ENCODE measurements around the gene BBX.

- no peak for TF ChIP-seq POLR2AphosphoS5 (IDR thresholded peaks at IDR 0.05; ENCODE audit: low read depth, low read length)
- TF ChIP-seq POLR2A (IDR thresholded peaks at IDR 0.05; ENCODE audit: low read depth, low read length), result no peak
These were observed 306.4 kb downstream of the BBX start for GRCh38 chr3:107829185-107829584.

Data from GM12892 (cell line).